Hepatocyte (in vitro differentiated cells): ENCODE results near the gene MAP6. TPM values are rescaled to one million over a fixed set of nuclear protein-coding genes. Genes with fewer than 3 reads are reported as not detected.

Experiments
- DNase-seq: peaks from one replicate; pipeline ENCODE4 v3.0.0-alpha.2; 2016; ENCODE audit warnings: low spot score
- H2AFZ ChIP-seq: fragments of 200-600 bp; sonication (generic); 2 replicates; pipeline ENCODE4 v1.6.0; 2016; ENCODE audit warnings: antibody characterized with exemption, mild to moderate bottlenecking
- H3K27ac ChIP-seq: fragments of 200-600 bp; sonication (generic); 2 replicates; pipeline ENCODE4 v1.5.1; 2016; ENCODE audit warnings: mild to moderate bottlenecking
- H3K27me3 ChIP-seq: fragments of 200-600 bp; sonication (generic); 2 replicates; pipeline ENCODE4 v1.6.1; 2016
- H3K36me3 ChIP-seq: fragments of 200-600 bp; sonication (generic); replicated peaks from 2 replicates; pipeline ENCODE4 v1.5.1; 2016; ENCODE audit warnings: low read depth; ENCODE audit not compliant: insufficient read depth
- H3K4me1 ChIP-seq: fragments of 200-600 bp; sonication (generic); 2 replicates; pipeline ENCODE4 v1.5.1; 2016; ENCODE audit warnings: mild to moderate bottlenecking, moderate library complexity; ENCODE audit not compliant: insufficient read depth
- H3K4me2 ChIP-seq: fragments of 200-600 bp; sonication (generic); 2 replicates; pipeline ENCODE4 v1.6.0; 2016
- H3K4me3 ChIP-seq: fragments of 200-600 bp; sonication (generic); 2 replicates; pipeline ENCODE4 v1.5.1; 2016; ENCODE audit warnings: mild to moderate bottlenecking
- H3K79me2 ChIP-seq: fragments of 200-600 bp; sonication (generic); 2 replicates; pipeline ENCODE4 v1.6.0; 2017; ENCODE audit warnings: mild to moderate bottlenecking
- H3K9me2 ChIP-seq: fragments of 200-600 bp; sonication (generic); replicated peaks from 2 replicates; pipeline ENCODE4 v1.6.0; 2017; ENCODE audit warnings: mild to moderate bottlenecking; ENCODE audit not compliant: insufficient read depth
- H3K9me3 ChIP-seq: fragments of 200-600 bp; sonication (generic); 2 replicates; pipeline ENCODE4 v1.5.1; 2016; ENCODE audit warnings: low read depth, mild to moderate bottlenecking
- H4K20me1 ChIP-seq: fragments of 200-600 bp; sonication (generic); 2 replicates; pipeline ENCODE4 v1.6.0; 2016; ENCODE audit warnings: mild to moderate bottlenecking; ENCODE audit not compliant: insufficient read depth, poor library complexity, severe bottlenecking
- EZH2 ChIP-seq: fragments of 200-600 bp; sonication (generic); IDR thresholded peaks from 2 replicates; pipeline ENCODE4 v1.6.1; 2016; ENCODE audit warnings: antibody characterized with exemption, mild to moderate bottlenecking, borderline replicate concordance
- EZH2phosphoT487 ChIP-seq: fragments of 200-600 bp; sonication (generic); IDR thresholded peaks from one replicate; pipeline ENCODE4 v1.6.1; 2018; ENCODE audit warnings: antibody characterized with exemption, mild to moderate bottlenecking, low read depth, moderate library complexity; ENCODE audit not compliant: unreplicated experiment, severe bottlenecking
- WGBS: methylation state at CpG from one replicate; pipeline ENCODE4 v1.1.6; 2016; ENCODE audit warnings: low lambda C conversion rate; ENCODE audit errors: missing lambda C conversion rate; 5-methylcytosine and 5-hydroxymethylcytosine counted together
- polyA plus RNA-seq: library from polyadenylated mRNA; unstranded; fragments of >200 nt; fragmentation: Nextera tagmentation; extraction: Ambion mirVana; gene quantifications from 2 replicates; pipeline ENCODE4 v1.2.1, GENCODE V29; 2016
- total RNA-seq: library from RNA; depleted of rRNA; stranded (reverse); fragments of >200 nt; gene quantifications from 2 replicates; pipeline ENCODE4 v1.2.3, GENCODE V29; 2014
- TF ChIP-seq, protein P1 (sequence below): fragments of 200-600 bp; sonication (generic); IDR thresholded peaks from 2 replicates; pipeline ENCODE4 v1.5.1; 2016; ENCODE audit warnings: antibody characterized with exemption, mild to moderate bottlenecking; ENCODE audit not compliant: poor library complexity

MAP6 gene
- total and polyA plus RNA-seq, 2 experiments from 2014 or later: 3.8 to 6.4 TPM

DNA sequence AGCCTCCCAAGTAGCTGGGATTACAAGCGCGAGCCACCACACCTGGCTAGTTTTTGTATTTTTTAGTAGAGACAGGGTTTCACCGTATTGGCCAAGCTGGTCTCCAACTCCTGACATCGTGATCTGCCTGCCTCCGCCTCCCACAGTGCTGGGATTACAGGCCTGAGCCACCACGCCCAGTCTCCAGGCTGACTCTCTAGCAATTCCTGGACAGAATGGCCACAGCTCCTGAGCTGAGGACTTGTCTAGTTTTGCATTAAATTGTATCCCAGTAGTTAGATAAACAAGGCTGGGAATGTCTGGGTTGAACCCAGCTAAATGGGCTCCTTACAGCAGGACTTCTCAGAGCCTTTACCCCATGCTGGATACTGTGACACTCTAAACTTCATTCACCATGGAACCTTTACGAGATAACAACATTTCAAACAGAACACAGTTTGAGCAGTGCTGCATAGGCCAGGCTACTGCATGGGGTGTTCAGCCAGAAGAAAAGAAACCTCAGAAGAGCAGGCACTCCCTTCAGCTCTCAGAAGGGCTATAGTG lies 34.9 kb upstream of the MAP6 start:
- Histone ChIP-seq H4K20me1 (no peaks in the 10 kb centered on the region), H3K27me3 (no peaks in the 10 kb centered on the region), H3K27ac (no peak overlapping the region), H2AFZ (no peak overlapping the region), H3K4me2 (no peak overlapping the region), H3K4me1 (no peaks in the 10 kb centered on the region), H3K9me2 (no peaks in the 10 kb centered on the region), H3K9me3 (no peaks in the 10 kb centered on the region), H3K79me2 (no peaks in the 10 kb centered on the region), H3K36me3 (no peaks in the 10 kb centered on the region), H3K4me3 (no peak overlapping the region)
- no peak for DNase-seq
- WGBS: 80% methylated on average over 7 of the region's 7 CpGs
- no peak for TF ChIP-seq EZH2
- TF ChIP-seq EZH2phosphoT487: no peak
- TF ChIP-seq, protein P1, sequence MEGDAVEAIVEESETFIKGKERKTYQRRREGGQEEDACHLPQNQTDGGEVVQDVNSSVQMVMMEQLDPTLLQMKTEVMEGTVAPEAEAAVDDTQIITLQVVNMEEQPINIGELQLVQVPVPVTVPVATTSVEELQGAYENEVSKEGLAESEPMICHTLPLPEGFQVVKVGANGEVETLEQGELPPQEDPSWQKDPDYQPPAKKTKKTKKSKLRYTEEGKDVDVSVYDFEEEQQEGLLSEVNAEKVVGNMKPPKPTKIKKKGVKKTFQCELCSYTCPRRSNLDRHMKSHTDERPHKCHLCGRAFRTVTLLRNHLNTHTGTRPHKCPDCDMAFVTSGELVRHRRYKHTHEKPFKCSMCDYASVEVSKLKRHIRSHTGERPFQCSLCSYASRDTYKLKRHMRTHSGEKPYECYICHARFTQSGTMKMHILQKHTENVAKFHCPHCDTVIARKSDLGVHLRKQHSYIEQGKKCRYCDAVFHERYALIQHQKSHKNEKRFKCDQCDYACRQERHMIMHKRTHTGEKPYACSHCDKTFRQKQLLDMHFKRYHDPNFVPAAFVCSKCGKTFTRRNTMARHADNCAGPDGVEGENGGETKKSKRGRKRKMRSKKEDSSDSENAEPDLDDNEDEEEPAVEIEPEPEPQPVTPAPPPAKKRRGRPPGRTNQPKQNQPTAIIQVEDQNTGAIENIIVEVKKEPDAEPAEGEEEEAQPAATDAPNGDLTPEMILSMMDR: no peak

DNA sequence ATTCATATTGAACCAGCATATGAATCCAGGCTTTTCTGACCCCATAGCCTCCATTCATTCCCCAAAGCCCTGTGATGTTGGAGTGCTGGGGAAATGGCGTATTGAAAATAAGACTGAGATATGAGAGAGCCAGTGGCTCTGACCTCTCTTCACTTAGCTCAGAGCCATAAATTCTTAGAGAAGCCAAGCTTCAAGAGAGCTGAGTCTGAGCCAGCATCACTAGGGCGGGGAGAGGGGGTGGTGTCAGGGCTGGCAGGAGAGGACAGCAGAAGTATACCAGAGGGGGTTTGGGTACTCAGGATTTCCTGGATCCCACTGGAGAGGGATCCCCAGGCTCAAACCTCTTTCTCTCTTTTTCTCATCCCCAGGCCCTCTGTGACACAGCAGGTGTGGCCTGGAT lies 32.1 kb upstream of the MAP6 start:
- H3K27me3 ChIP-seq: no peaks in the 10 kb centered on the region
- no peaks in the 10 kb centered on the region for H3K36me3 ChIP-seq
- no peak overlapping the region for H2AFZ ChIP-seq
- no peaks in the 10 kb centered on the region for H3K79me2 ChIP-seq
- H4K20me1 ChIP-seq: no peaks in the 10 kb centered on the region
- no peak for DNase-seq
- 94% methylated on average over 2 of the region's 2 CpGs for WGBS
- no peak overlapping the region for H3K4me2 ChIP-seq
- H3K9me3 ChIP-seq: no peaks in the 10 kb centered on the region
- H3K4me1 ChIP-seq: no peaks in the 10 kb centered on the region
- TF ChIP-seq, protein P1: no peak
- TF ChIP-seq EZH2 (no peak), EZH2phosphoT487 (no peak)
- no peak overlapping the region for H3K4me3 ChIP-seq
- H3K9me2 ChIP-seq: no peaks in the 10 kb centered on the region
- H3K27ac ChIP-seq: no peak overlapping the region

DNA sequence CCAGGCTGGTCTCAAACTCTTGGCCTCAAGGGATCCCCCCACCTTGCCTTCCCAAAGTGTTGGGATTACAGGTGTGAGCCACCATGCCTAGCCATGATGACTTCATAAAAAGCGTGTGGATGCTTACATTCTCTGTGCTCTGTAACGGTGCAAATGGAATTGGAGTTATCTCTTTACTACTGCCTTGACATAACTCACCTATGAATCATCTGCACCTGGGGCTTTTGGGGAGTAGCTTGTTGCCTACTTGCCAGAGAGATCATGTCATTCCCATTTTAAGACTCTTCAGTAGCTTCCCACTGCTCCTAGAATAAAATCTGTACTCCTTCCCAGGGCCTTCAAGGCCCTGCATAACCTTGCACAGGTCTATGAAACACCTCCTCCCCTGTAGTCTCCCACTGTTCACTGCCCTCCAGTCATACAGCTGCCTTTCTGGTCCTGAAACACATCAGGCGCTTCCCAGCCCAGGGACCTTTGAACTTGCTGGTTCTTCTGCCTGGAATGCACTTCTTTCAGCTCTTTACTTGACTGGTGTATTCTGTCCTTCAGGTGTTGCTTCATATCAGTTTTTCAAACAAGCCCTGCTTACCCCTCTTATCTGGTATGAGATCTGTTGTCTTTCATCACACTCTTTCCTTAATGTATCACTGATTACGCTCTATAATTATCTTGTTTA lies 29.2 kb upstream of the MAP6 start:
- WGBS: 37% methylated on average over 4 of the region's 4 CpGs
- peak; percentile 45 for DNase-seq
- H3K79me2 ChIP-seq: no peaks in the 10 kb centered on the region
- no peaks in the 10 kb centered on the region for H3K4me1 ChIP-seq
- no peaks in the 10 kb centered on the region for H3K27me3 ChIP-seq
- H3K4me3 ChIP-seq: no peak overlapping the region
- H3K36me3 ChIP-seq: no peaks in the 10 kb centered on the region
- H3K27ac ChIP-seq: no peak overlapping the region
- no peaks in the 10 kb centered on the region for H4K20me1 ChIP-seq
- H3K9me2 ChIP-seq: no peaks in the 10 kb centered on the region
- H3K9me3 ChIP-seq: no peaks in the 10 kb centered on the region
- no peak overlapping the region for H2AFZ ChIP-seq
- H3K4me2 ChIP-seq: no peak overlapping the region
- no peak for TF ChIP-seq EZH2phosphoT487
- TF ChIP-seq, protein P1: no peak
